GM12872 (cell line): ENCODE results near the gene NQO1.

Experiments
- TF ChIP-seq, protein P1 (sequence below): IDR thresholded peaks from 3 replicates; pipeline ENCODE4 v1.5.1; 2011; ENCODE audit warnings: low read depth, mild to moderate bottlenecking, low read length, moderate library complexity; ENCODE audit not compliant: insufficient read depth

NQO1 gene

GRCh38 chr16:69726313-69727060, at the start of gene NQO1:
NQO1 (minus strand) TSS chr16:69726560; CDS start chr16:69726439, 121 bp downstream.
- TF ChIP-seq, protein P1, sequence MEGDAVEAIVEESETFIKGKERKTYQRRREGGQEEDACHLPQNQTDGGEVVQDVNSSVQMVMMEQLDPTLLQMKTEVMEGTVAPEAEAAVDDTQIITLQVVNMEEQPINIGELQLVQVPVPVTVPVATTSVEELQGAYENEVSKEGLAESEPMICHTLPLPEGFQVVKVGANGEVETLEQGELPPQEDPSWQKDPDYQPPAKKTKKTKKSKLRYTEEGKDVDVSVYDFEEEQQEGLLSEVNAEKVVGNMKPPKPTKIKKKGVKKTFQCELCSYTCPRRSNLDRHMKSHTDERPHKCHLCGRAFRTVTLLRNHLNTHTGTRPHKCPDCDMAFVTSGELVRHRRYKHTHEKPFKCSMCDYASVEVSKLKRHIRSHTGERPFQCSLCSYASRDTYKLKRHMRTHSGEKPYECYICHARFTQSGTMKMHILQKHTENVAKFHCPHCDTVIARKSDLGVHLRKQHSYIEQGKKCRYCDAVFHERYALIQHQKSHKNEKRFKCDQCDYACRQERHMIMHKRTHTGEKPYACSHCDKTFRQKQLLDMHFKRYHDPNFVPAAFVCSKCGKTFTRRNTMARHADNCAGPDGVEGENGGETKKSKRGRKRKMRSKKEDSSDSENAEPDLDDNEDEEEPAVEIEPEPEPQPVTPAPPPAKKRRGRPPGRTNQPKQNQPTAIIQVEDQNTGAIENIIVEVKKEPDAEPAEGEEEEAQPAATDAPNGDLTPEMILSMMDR = no peak

DNA sequence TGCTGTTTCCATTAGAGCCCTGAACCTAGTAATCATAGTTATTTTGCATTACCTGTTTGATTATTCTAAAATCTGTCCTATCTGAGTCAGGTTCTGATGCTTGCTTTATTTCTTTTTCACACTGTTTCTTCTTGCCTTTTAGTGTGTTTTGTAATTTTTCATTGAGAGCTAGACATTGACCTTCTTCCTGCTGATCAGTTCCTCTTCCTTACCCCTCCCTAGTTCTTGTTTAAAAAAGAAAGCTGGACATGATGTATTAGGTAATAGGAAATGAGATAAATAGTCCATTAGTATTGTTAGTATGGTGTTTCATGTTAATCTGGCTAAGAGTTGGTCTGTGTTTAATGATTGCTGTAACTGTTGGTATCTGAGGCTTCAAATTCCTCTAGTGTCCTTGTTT, 49.2 kb upstream of the NQO1 start:
- TF ChIP-seq, protein P1 = no peak

DNA sequence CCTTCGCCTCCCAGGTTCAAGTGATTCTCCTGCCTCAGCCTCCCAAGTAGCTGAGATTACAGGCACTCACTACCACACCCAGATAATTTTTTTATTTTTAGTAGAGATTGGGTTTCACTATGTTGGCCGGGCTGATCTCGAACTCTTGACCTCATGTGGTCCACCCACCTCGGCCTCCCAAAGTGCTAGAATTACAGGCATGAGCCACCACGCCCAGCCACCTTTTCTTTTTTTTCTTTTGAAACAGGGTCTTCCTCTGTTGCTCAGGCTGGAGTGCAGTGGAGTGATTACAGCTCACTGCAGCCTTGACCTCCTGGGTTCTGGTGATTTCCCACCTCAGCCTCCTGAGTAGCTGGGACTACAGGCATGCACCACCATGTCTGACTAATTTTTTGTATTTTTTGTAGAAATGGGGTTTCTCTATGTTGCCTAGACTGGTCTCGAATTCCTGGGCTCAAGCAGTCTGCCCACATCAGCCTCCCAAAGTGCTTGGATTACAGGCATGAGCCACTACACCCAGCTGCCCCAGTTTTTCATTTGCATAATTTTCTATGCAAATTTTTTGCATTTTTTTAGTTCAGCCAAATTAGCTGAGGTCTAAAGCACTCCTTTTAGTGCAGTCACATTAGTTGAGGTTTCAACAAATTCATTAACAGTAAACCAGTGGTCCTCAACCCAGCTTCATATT, 47.0 kb upstream of the NQO1 start:
- TF ChIP-seq, protein P1 = no peak

DNA sequence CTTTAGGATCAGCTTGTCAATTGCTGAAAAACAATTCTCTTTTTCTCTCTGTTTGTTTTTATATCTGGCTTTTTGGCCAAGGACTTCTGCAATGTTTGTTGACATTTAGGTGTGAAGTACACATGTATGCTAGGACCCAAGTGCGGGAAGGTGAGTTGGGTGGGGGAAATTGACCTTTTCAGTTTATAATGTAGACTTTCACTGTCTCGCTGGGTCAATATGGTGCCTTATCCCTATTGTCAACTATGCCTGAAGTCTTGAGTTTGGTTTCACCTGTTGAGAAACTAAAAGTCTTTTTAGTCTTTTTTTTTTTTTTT, 45.2 kb upstream of the NQO1 start:
- TF ChIP-seq, protein P1 = no peak

GRCh38 chr16:69769404-69769803, 43.0 kb upstream of the NQO1 start:
- TF ChIP-seq, protein P1 = no peak

DNA sequence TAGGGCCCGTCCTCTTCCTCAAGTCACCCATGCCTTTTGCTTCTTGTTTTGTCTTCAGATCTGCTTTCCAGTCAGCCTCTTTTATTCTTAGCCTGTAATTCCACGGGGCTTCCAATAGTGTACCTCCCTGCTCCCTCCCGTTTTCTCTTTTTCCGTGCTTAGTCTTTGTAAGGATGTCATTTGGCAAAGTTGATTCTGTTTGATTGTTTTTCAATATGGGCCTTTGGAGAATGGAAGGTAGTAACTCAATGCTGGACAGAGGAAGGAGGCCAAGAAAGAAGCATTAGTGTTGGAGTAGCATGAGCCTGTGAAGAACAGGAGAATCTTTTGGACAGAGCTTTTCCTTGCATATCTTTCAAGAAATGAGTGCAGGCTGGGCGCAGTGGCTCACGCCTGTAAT, 42.3 kb upstream of the NQO1 start:
- TF ChIP-seq, protein P1 = no peak

DNA sequence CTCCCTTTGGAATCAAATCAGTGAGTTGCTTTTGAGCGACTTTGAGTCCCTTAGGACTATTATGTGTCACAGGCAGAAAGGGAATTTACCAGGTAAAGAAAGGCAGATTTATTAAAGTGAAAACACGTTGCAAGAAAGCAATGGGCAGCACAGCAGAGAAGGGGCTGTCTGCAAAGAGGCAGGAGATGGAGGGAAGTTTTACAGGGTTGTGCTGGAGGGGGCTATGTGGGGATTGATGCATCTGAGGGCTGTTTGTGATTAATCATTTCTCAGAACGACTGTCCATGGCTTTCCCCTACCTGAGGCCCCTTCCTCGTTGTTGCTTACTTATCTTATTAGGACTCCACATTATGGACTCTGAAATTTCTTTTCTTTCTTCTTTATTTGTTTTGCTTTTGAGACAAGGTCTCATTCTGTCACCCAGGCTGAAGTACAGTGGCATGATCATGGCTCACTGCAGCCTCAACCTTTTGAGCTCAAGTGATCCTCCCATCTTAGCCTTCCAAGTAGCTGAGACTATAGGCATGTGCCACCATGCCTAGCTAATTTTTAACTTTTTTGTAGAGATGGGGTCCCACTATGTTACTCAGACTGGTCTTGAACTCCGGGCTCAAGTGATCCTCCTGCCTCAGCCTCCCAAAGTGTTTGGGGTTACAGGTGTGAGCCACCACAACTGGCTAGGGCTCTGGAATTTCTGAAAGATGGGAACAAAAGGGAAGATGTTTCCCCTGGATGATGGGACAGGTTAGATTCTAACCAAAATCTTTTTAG, 41.3 kb upstream of the NQO1 start:
- TF ChIP-seq, protein P1 = no peak
